HL-60 (cell line): ENCODE data around the gene NT5C3A.

Source experiments
- CTCF ChIP-seq: IDR thresholded peaks from one replicate; pipeline ENCODE4 v1.5.1; 2011; ENCODE audit warnings: low read length, control low read depth, inconsistent platforms; ENCODE audit not compliant: insufficient read depth
- POLR2AphosphoS5 ChIP-seq: IDR thresholded peaks from 2 replicates; pipeline ENCODE4 v1.6.1; 2012; ENCODE audit warnings: low read depth
- REST ChIP-seq: IDR thresholded peaks from 2 replicates; pipeline ENCODE4 v1.6.1; 2012; ENCODE audit warnings: low read depth; ENCODE audit not compliant: insufficient replicate concordance
- SPI1 ChIP-seq: IDR thresholded peaks from 2 replicates; pipeline ENCODE4 v1.6.1; 2012; ENCODE audit warnings: low read depth, mild to moderate bottlenecking, borderline replicate concordance

DNA sequence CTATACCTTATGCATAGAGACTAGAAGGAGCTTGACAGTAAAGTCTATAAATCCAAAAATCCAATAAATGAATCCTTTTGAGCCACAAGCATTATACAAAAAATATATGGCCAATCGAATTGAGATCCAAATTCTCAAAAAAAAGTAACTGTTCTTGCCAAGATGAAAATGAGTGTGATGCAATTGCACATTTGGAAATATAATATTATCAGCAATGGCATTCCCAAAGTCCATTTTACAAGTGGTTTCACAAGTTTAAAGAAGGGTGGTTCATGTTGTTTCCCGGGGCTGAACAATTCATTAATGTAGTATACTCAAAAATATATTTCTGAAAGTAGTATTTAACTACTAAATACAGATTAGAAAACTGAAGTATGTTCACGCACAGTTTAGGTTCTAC, 39.3 kb upstream of the NT5C3A start:
- no peak for TF ChIP-seq CTCF
- TF ChIP-seq POLR2AphosphoS5: no peak
- no peak for TF ChIP-seq REST
- TF ChIP-seq SPI1: no peak
